H1 (cell line): Measurements from ENCODE around the gene HACE1. TPM values are rescaled to one million over a fixed set of nuclear protein-coding genes. Genes with fewer than 3 reads are reported as not detected.

Experiments used
- CTCF ChIA-PET: fragments of 300-600 bp; sonication (Branson Sonifier 250); formaldehyde crosslinking; loops from one replicate; lab custom pipeline; 2021; ENCODE audit not compliant: partially characterized antibody; lab: Charles Lee
- POLR2A ChIA-PET: fragments of 300-600 bp; sonication (Branson Sonifier 250); formaldehyde crosslinking; loops from one replicate; lab custom pipeline; 2021; ENCODE audit warnings: inconsistent platforms; ENCODE audit not compliant: partially characterized antibody; lab: Charles Lee
- DNase-seq, 2 experiments: peaks; one replicate each; pipeline versions ENCODE4 v3.0.0 to v3.0.0-alpha.2; 2010 to 2022; ENCODE audit warnings: low spot score in 2 of 2, low read depth in 1 of 2, mixed read lengths in 1 of 2
- FAIRE-seq: peaks from 2 replicates; lab custom pipeline; 2011; peaks lifted over from hg19 to GRCh38; lab: Jason Lieb, UNC
- H2AFZ ChIP-seq: 2 replicates; pipeline ENCODE4 v1.8.1; 2012; ENCODE audit warnings: low read length, inconsistent platforms
- H2AK5ac ChIP-seq: 2 replicates; pipeline ENCODE4 v1.6.1; 2013; ENCODE audit warnings: low read depth, low read length
- H2BK120ac ChIP-seq: replicated peaks from 2 replicates; pipeline ENCODE3; 2013; ENCODE audit warnings: low read depth, low read length, inconsistent platforms
- H2BK12ac ChIP-seq: 2 replicates; pipeline ENCODE4 v1.6.1; 2013; ENCODE audit warnings: low read depth, low read length
- H2BK15ac ChIP-seq: 2 replicates; pipeline ENCODE4 v1.6.1; 2013; ENCODE audit warnings: low read length
- H2BK20ac ChIP-seq: 2 replicates; pipeline ENCODE4 v1.6.1; 2013; ENCODE audit warnings: low read length
- H2BK5ac ChIP-seq: 2 replicates; pipeline ENCODE4 v1.6.1; 2013; ENCODE audit warnings: low read depth, low read length
- H3K14ac ChIP-seq: 2 replicates; pipeline ENCODE4 v1.6.1; 2013; ENCODE audit warnings: inconsistent platforms; ENCODE audit not compliant: insufficient read length
- H3K18ac ChIP-seq: 2 replicates; pipeline ENCODE4 v1.6.1; 2013; ENCODE audit warnings: low read length; ENCODE audit errors: extremely low read depth
- H3K23ac ChIP-seq: 2 replicates; pipeline ENCODE4 v1.6.1; 2013; ENCODE audit warnings: inconsistent platforms; ENCODE audit not compliant: insufficient read length
- H3K23me2 ChIP-seq: 2 replicates; pipeline ENCODE4 v1.6.1; 2013; ENCODE audit warnings: low read depth, low read length
- H3K27ac ChIP-seq: 2 replicates; pipeline ENCODE4 v1.6.1; 2011; ENCODE audit warnings: low read depth, low read length, inconsistent platforms
- H3K27me3 ChIP-seq, 4 experiments: replicated peaks in 1 of 4; 1 replicate in 1 of 4; 2 replicates in 3 of 4; pipeline versions ENCODE4 v1.6.1 to v1.8.1; 2011 to 2013; ENCODE audit warnings: low read length in 3 of 4, mild to moderate bottlenecking in 3 of 4, inconsistent platforms in 2 of 4, mixed read lengths in 2 of 4, moderate library complexity in 1 of 4; ENCODE audit not compliant: control insufficient read depth in 3 of 4, insufficient read depth in 3 of 4; ENCODE audit errors: extremely low read depth in 1 of 4
- H3K36me3 ChIP-seq, 4 experiments: 2 replicates each; pipeline versions ENCODE4 v1.6.1 to v1.8.1; 2011 to 2013; ENCODE audit warnings: mild to moderate bottlenecking in 4 of 4, low read length in 3 of 4, moderate library complexity in 2 of 4, control low read depth in 1 of 4, inconsistent platforms in 1 of 4; ENCODE audit not compliant: insufficient read depth in 4 of 4, control insufficient read depth in 2 of 4
- H3K4ac ChIP-seq: replicated peaks from 2 replicates; pipeline ENCODE3; 2013; ENCODE audit warnings: low read length, low read depth, mixed read lengths, inconsistent platforms; ENCODE audit not compliant: insufficient read length
- H3K4me1 ChIP-seq, 4 experiments: replicated peaks in 1 of 4; 1 replicate in 1 of 4; 2 replicates in 3 of 4; pipeline versions ENCODE4 v1.6.1 to v1.8.1; 2011 to 2013; ENCODE audit warnings: low read length in 3 of 4, inconsistent platforms in 2 of 4, mixed read lengths in 1 of 4; ENCODE audit not compliant: insufficient read depth in 4 of 4, control insufficient read depth in 3 of 4
- H3K4me2 ChIP-seq, 2 experiments: 2 replicates each; pipeline versions ENCODE4 v1.6.1 to v1.8.1; 2011 to 2013; ENCODE audit warnings: low read depth in 2 of 2, low read length in 2 of 2, control low read depth in 1 of 2, inconsistent platforms in 1 of 2, mild to moderate bottlenecking in 1 of 2; ENCODE audit not compliant: insufficient read depth in 1 of 2
- H3K4me3 ChIP-seq, 4 experiments: fragments of 200-600, 300-600 bp in 1 of 4; sonication (generic), shearing (Covaris generic), sonication (Bioruptor Twin) in 1 of 4; 2 replicates each; pipeline versions ENCODE4 v1.5.1 to v1.8.1; 2011 to 2016; ENCODE audit warnings: low read length in 4 of 4, low read depth in 3 of 4, control low read depth in 2 of 4, inconsistent platforms in 2 of 4, mild to moderate bottlenecking in 2 of 4, mixed read lengths in 1 of 4, moderate library complexity in 1 of 4; ENCODE audit not compliant: insufficient read depth in 2 of 4; ENCODE audit errors: extremely low read depth in 1 of 4
- H3K56ac ChIP-seq: replicated peaks from 2 replicates; pipeline ENCODE3; 2013; ENCODE audit warnings: low read depth, mild to moderate bottlenecking, mixed read lengths, low read length, inconsistent platforms; ENCODE audit not compliant: insufficient read length
- H3K79me1 ChIP-seq: 2 replicates; pipeline ENCODE4 v1.6.1; 2013; ENCODE audit warnings: low read depth, low read length, control low read depth
- H3K79me2 ChIP-seq, 2 experiments: 2 replicates each; pipeline versions ENCODE4 v1.6.1 to v1.8.1; 2012 to 2013; ENCODE audit warnings: low read length in 2 of 2, mild to moderate bottlenecking in 2 of 2, inconsistent platforms in 1 of 2; ENCODE audit not compliant: insufficient read depth in 2 of 2, control insufficient read depth in 1 of 2
- H3K9ac ChIP-seq, 4 experiments: replicated peaks in 1 of 4; 1 replicate in 1 of 4; 2 replicates in 3 of 4; pipeline versions ENCODE4 v1.6.1 to v1.8.1; 2011 to 2013; ENCODE audit warnings: low read depth in 3 of 4, low read length in 3 of 4, control low read depth in 2 of 4, mild to moderate bottlenecking in 2 of 4, moderate library complexity in 2 of 4, inconsistent platforms in 1 of 4; ENCODE audit errors: extremely low read depth in 1 of 4
- H3K9me3 ChIP-seq, 2 experiments: 2 replicates each; pipeline versions ENCODE4 v1.6.1 to v1.8.1; 2012 to 2013; ENCODE audit warnings: mild to moderate bottlenecking in 2 of 2, moderate library complexity in 2 of 2, control low read depth in 1 of 2, inconsistent platforms in 1 of 2, low read depth in 1 of 2, low read length in 1 of 2, mixed read lengths in 1 of 2; ENCODE audit not compliant: insufficient read depth in 2 of 2
- H4K20me1 ChIP-seq, 2 experiments: replicated peaks in 1 of 2; 2 replicates each; pipeline versions ENCODE3 to v1.8.1; 2011 to 2013; ENCODE audit warnings: inconsistent platforms in 2 of 2, low read length in 2 of 2, mild to moderate bottlenecking in 1 of 2; ENCODE audit not compliant: insufficient read depth in 2 of 2, control insufficient read depth in 1 of 2
- H4K5ac ChIP-seq: 2 replicates; pipeline ENCODE4 v1.6.1; 2013; ENCODE audit warnings: low read length, low read depth, mixed read lengths, inconsistent platforms; ENCODE audit not compliant: insufficient read length
- H4K8ac ChIP-seq: 2 replicates; pipeline ENCODE4 v1.8.0; 2013; ENCODE audit warnings: mild to moderate bottlenecking, moderate library complexity, low read length, inconsistent platforms; ENCODE audit not compliant: insufficient read depth; ENCODE audit errors: extremely low read depth
- H4K91ac ChIP-seq: replicated peaks from 2 replicates; pipeline ENCODE3; 2013; ENCODE audit warnings: low read length, mixed read lengths, inconsistent platforms; ENCODE audit not compliant: insufficient read length
- ATF3 ChIP-seq: IDR thresholded peaks from 2 replicates; pipeline ENCODE4 v1.6.1; 2011; ENCODE audit warnings: low read depth, mild to moderate bottlenecking, low read length; ENCODE audit not compliant: insufficient read depth
- BACH1 ChIP-seq: IDR thresholded peaks from 2 replicates; pipeline ENCODE4 v1.6.1; 2012; ENCODE audit warnings: low read length, improper control_type of control experiment
- CREB1 ChIP-seq: IDR thresholded peaks from 2 replicates; pipeline ENCODE4 v1.6.1; 2012; ENCODE audit warnings: inconsistent platforms
- E2F6 ChIP-seq: IDR thresholded peaks from 2 replicates; pipeline ENCODE4 v1.6.1; 2012; ENCODE audit warnings: inconsistent platforms
- MAFK ChIP-seq: IDR thresholded peaks from 2 replicates; pipeline ENCODE4 v1.6.1; 2012; ENCODE audit warnings: low read depth, mild to moderate bottlenecking, improper control_type of control experiment, low read length
- RNF2 ChIP-seq: fragments of 200-900, 300-1000 bp; sonication (generic); IDR thresholded peaks from 2 replicates; pipeline ENCODE4 v1.7.1; 2016; ENCODE audit warnings: borderline replicate concordance, low read depth, mild to moderate bottlenecking, antibody characterized with exemption, low read length; ENCODE audit not compliant: poor library complexity, severe bottlenecking; ENCODE audit errors: missing control alignments
- SIN3A ChIP-seq, 2 experiments: IDR thresholded peaks in 1 of 2; conservative IDR thresholded peaks in 1 of 2; 2 replicates each; pipeline ENCODE4 v1.6.1; 2011 to 2012; ENCODE audit warnings: low read length in 2 of 2, improper control_type of control experiment in 1 of 2, low read depth in 1 of 2, mild to moderate bottlenecking in 1 of 2
- TAF7 ChIP-seq: optimal IDR thresholded peaks from 2 replicates; pipeline ENCODE3; 2011; ENCODE audit warnings: low read depth, mild to moderate bottlenecking, inconsistent platforms, low read length, moderate library complexity, borderline replicate concordance
- TEAD4 ChIP-seq: IDR thresholded peaks from 2 replicates; pipeline ENCODE4 v1.6.1; 2012; ENCODE audit warnings: low read depth, low read length, inconsistent platforms, mixed read lengths
- WGBS, 2 experiments: shearing (Covaris generic) in 1 of 2; methylation state at CpG; one replicate each; pipeline versions ENCODE4 v1.1.6 to v1.1.7; 2013 to 2015; ENCODE audit warnings: low lambda C conversion rate in 2 of 2, mixed read lengths in 2 of 2, inconsistent platforms in 1 of 2, low coverage in 1 of 2, missing lambda C conversion rate in 1 of 2; ENCODE audit not compliant: insufficient replicate concordance in 2 of 2, insufficient coverage in 1 of 2, insufficient read length in 1 of 2; ENCODE audit errors: extremely low coverage in 1 of 2, missing lambda C conversion rate in 1 of 2; 5-methylcytosine and 5-hydroxymethylcytosine counted together
- polyA plus RNA-seq, 7 experiments: library from polyadenylated mRNA; depleted of rRNA in 3 of 7; stranded (reverse) in 5 of 7; unstranded in 2 of 7; fragments of >200 nt in 5 of 7; fragments of 200-250 nt in 2 of 7; gene quantifications; 1 replicate in 5 of 7; 2 replicates in 1 of 7; 4 replicates in 1 of 7; pipeline versions ENCODE4 v1.2.1 to v1.2.3, GENCODE V29; 2011 to 2013; ENCODE audit warnings: missing spikeins in 2 of 7, mixed read lengths in 2 of 7
- total RNA-seq: library from RNA; stranded (reverse); fragmentation: NEBNext Ultra II Directional; extraction: Animal tissue kit (Norgen Biotek cat#: 25700); gene quantifications from 2 replicates; pipeline ENCODE4 v1.2.1, GENCODE V29; 2021

The HACE1 gene
- total and polyA plus RNA-seq, 2 of the 8 experiments (the other 6 are each of a cell fraction or from before 2014, with no cell fraction given), result 7.1 to 21.3 TPM

- ChIA-PET CTCF (interaction anchor here (0.8 to 4.9 kb wide), 14 partner anchors 8 to 544 kb away, joined by 3 to 32 read pairs (median 3); no protein-coding TSS in a partner anchor), POLR2A (no interaction called here)
- Histone ChIP-seq H3K9ac (no peak overlapping the region), H3K18ac (no peak overlapping the region), H3K4me1 (no peaks in the 10 kb centered on the region), H2BK20ac (no peak overlapping the region), H3K4ac (no peak overlapping the region), H3K79me2 (no peaks in the 10 kb centered on the region), H3K27me3 (peaks cover 0 to 1% (median 0%) of the 10 kb centered on the region in 4 experiments; a peak in 1 of 7 replicates), H3K9me3 (peaks cover 0 to 4% of the 10 kb centered on the region in 2 experiments; a peak in 1 of 4 replicates), H3K4me3 (no peak overlapping the region), H3K23ac (no peak overlapping the region), H4K91ac (no peak overlapping the region), H4K5ac (no peak overlapping the region), H3K14ac (no peak overlapping the region), H4K20me1 (no peaks in the 10 kb centered on the region), H2BK120ac (no peak overlapping the region), H2BK5ac (no peak overlapping the region), H3K56ac (no peak overlapping the region), H2BK12ac (no peak overlapping the region), H2BK15ac (no peak overlapping the region), H4K8ac (no peak overlapping the region), H3K23me2 (no peaks in the 10 kb centered on the region), H3K4me2 (no peak overlapping the region), H3K36me3 (no peaks in the 10 kb centered on the region), H2AK5ac (no peak overlapping the region), H2AFZ (no peak overlapping the region; the same call in 1 of the 2 replicates), H3K79me1 (no peaks in the 10 kb centered on the region), H3K27ac (no peak overlapping the region)
- DNase-seq, result peak; percentile 51 to 89
- WGBS, 2 experiments, result 60% methylated on average over 15 of the region's 15 CpGs; no CpG with 5 or more reads in 1 of the 2 experiments
- FAIRE-seq, result peak; percentile 70
- TF ChIP-seq BACH1 (no peak), E2F6 (no peak), MAFK (no peak), TEAD4 (no peak), ATF3 (0 out of 2 replicates have a peak, but pooled peaks have one; percentile 36), SIN3A (conservative IDR thresholded peaks at IDR 0.05 in 1 of 2, IDR thresholded peaks at IDR 0.05 in 1 of 2; ENCODE audit: low read depth in 1 of 2, low read length in 2 of 2) (no peak), CREB1 (no peak), RNF2 (no peak), TAF7 (no peak)
Measured at GRCh38 chr6:104682722-104683643, 176.7 kb downstream of the HACE1 start.
